Central memory CD8-positive, alpha-beta T cell (primary cell): Measurements from ENCODE around the gene SCMH1.
A peak's percentile ranks its signal among the peaks of the same experiment; 100 is the strongest.
"Not testable (repeated sequence)": the region's sequence is repeated elsewhere in the genome, so short reads cannot be mapped to it uniquely, and the experiment has no call there.

ENCODE experiments used
- ATAC-seq: fragments of 150-1000 bp; cut with Tn5 transposase; replicated peaks from 2 replicates; pipeline ENCODE4 v1.10.0; 2022; ENCODE audit warnings: mild to moderate bottlenecking, moderate FRiP score, moderate number of reproducible peaks; ENCODE audit not compliant: poor library complexity, severe bottlenecking; ENCODE audit errors: extremely low read depth
- DNase-seq, 2 donors: peaks; one replicate each; pipeline ENCODE4 v3.0.0; 2021; ENCODE audit warnings: low spot score in 2 of 2
- H3K27ac Mint-ChIP-seq: one replicate; pipeline ENCODE4 v1.8.0; 2022; ENCODE audit warnings: low read depth, mild to moderate bottlenecking, moderate library complexity, mixed read lengths
- H3K27me3 Mint-ChIP-seq: one replicate; pipeline ENCODE4 v1.8.0; 2022; ENCODE audit warnings: mixed read lengths
- H3K36me3 Mint-ChIP-seq: one replicate; pipeline ENCODE4 v1.8.0; 2022; ENCODE audit warnings: mild to moderate bottlenecking, moderate library complexity, mixed read lengths; ENCODE audit not compliant: insufficient read depth
- H3K4me1 Mint-ChIP-seq: one replicate; pipeline ENCODE4 v1.8.0; 2022; ENCODE audit warnings: mixed read lengths
- H3K4me3 Mint-ChIP-seq: one replicate; pipeline ENCODE4 v1.8.0; 2022; ENCODE audit warnings: mild to moderate bottlenecking, moderate library complexity, mixed read lengths
- H3K9me3 Mint-ChIP-seq: one replicate; pipeline ENCODE4 v1.8.0; 2022; ENCODE audit warnings: mixed read lengths

Gene SCMH1

DNA sequence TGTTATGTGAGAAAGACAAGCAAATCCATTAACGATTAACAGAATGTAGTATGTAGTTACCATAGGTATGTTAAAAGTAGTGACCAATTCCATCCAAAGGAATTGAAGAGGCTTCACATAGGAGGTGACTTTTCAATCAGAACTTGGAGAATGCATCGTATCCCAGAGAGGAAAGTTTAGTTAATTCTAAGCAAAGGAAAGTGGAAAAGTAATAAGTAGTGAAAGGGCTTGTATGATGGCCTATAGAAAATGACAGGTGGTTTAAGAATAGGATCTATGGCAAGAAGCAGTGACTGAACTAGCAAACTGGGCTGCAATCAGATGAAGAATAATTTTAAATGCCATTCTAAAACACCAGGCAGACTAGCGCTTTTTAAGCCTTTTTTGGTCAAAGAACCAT, 16.6 kb downstream of the SCMH1 start:
- no peak overlapping the region for H3K27ac Mint-ChIP-seq

DNA sequence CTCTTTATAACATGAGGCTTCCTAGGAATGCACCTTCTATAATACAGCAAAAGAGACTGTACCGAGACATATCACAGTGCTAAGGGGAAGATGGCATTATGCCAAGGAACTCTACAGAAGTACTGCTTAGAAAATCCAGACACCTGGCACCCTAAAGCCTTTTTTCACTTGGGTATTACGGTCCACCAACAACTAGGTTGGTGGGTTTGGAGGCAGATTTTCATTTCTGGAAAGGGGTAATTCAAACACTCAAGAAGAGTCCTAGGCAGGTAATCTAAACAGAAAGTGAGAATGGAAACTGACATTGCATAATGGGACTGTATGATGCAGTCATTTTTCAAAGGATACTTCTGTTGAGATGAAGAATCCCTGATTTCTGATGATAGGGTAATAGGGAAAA, 19.6 kb downstream of the SCMH1 start:
- Mint-ChIP-seq H3K36me3 (peaks cover 5% of the 10 kb centered on the region), H3K27ac (no peak overlapping the region), H3K4me1 (peaks cover 21% of the 10 kb centered on the region), H3K27me3 (no peaks in the 10 kb centered on the region), H3K4me3 (no peak overlapping the region), H3K9me3 (peaks cover 12% of the 10 kb centered on the region)
- DNase-seq (no peak), ATAC-seq (no peak)

More for the DNA sequence above, 16.6 kb downstream of the SCMH1 start:
- H3K36me3 Mint-ChIP-seq: peaks cover 2% of the 10 kb centered on the region
- no peaks in the 10 kb centered on the region for H3K9me3 Mint-ChIP-seq
- H3K4me1 Mint-ChIP-seq: peaks cover 28% of the 10 kb centered on the region
- DNase-seq: no peak
- no peak for ATAC-seq
- no peaks in the 10 kb centered on the region for H3K27me3 Mint-ChIP-seq
- H3K4me3 Mint-ChIP-seq: no peak overlapping the region

DNA sequence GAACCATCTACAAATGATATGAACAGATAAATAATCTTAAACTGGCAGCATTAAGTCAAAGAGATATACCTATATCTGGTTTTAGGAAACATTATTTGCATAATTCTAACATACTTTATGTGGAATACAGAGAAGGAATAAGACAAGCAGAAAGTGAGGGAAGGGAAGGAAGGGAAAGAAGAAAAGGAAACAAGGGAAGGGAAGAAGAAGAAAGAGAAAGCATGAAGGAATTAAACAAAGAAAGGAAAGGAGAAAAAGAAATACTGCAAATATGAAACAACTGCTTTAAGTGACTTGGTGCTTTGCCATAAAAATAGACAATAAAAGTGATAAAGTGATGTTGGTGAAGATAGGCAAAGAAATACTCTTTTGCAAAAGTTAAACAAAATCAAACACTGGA, 20.1 kb downstream of the SCMH1 start:
- H3K4me3 Mint-ChIP-seq: no peak overlapping the region
- DNase-seq (no peak), ATAC-seq (no peak)
- peaks cover 3% of the 10 kb centered on the region for H3K36me3 Mint-ChIP-seq
- peaks cover 17% of the 10 kb centered on the region for H3K9me3 Mint-ChIP-seq
- H3K4me1 Mint-ChIP-seq: peaks cover 17% of the 10 kb centered on the region
- no peaks in the 10 kb centered on the region for H3K27me3 Mint-ChIP-seq
- no peak overlapping the region for H3K27ac Mint-ChIP-seq

DNA sequence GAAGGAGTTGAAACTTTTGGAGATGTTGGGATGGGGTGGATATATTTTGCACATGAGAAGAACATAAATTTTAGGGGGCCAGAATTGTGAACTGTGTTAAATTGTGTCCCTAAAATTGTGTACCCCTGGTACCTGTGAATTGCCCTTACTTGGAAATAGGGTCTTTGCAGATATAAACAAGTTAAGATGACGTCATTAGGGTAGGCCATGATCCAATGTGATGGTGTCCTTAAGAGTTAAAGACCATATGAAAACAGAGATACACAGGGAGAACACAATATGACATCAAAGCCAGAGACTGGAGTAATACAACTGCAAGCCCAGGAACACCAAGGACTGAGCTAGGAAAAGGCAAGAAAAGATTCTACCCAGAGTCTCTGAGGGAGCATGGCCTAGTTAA, 24.0 kb downstream of the SCMH1 start:
- Mint-ChIP-seq H3K4me1 (peaks cover 17% of the 10 kb centered on the region), H3K9me3 (peaks cover 18% of the 10 kb centered on the region), H3K27me3 (no peaks in the 10 kb centered on the region), H3K36me3 (peaks cover 3% of the 10 kb centered on the region), H3K27ac (no peak overlapping the region), H3K4me3 (no peak overlapping the region)
- DNase-seq (no peak), ATAC-seq (no peak)

DNA sequence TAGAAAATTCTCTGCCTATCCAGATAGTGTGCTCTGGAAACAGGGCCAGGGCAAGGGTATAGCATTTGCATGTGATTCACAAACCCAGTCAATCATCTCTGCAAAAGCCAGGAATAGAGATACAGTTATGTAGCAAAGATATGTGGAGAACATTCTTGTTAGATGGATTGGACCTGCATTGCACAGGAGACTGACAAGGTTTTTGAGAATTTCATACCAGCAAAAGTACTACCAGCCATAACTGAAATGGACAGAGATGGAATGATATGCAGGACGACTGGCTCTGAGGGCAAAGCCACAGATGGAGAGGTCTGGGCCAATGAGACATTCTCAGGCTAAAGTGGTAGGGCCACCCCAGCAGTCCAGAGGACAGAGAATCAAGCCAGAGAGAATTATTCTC, 24.7 kb downstream of the SCMH1 start:
- DNase-seq (no peak), ATAC-seq (no peak)
- H3K4me1 Mint-ChIP-seq: peaks cover 17% of the 10 kb centered on the region
- H3K36me3 Mint-ChIP-seq: peaks cover 3% of the 10 kb centered on the region
- no peak overlapping the region for H3K27ac Mint-ChIP-seq
- no peak overlapping the region for H3K4me3 Mint-ChIP-seq
- peaks cover 18% of the 10 kb centered on the region for H3K9me3 Mint-ChIP-seq
- H3K27me3 Mint-ChIP-seq: no peaks in the 10 kb centered on the region

DNA sequence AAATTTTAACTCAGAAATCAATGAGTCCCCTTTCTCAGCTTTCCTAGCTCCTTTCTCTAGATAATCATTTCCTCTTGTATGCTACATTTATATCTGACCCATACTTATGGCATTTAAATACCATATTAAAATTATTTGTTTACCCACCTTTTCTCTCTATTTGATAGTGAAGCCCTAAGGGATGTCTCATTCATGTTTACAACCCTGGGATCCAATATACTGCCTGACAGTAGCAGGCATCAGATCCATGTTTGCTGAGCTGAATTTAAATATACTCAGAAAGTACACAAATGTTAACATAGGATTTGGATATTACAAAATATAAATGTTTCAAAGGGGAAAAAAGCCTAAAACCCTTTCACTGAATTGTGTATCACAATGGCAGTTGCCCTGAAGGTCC, 26.5 kb downstream of the SCMH1 start:
- DNase-seq (no peak), ATAC-seq (no peak)
- Mint-ChIP-seq H3K4me1 (peaks cover 14% of the 10 kb centered on the region), H3K9me3 (peaks cover 18% of the 10 kb centered on the region), H3K4me3 (no peak overlapping the region), H3K27ac (peak overlapping the region; percentile 23), H3K27me3 (no peaks in the 10 kb centered on the region), H3K36me3 (peaks cover 5% of the 10 kb centered on the region)

DNA sequence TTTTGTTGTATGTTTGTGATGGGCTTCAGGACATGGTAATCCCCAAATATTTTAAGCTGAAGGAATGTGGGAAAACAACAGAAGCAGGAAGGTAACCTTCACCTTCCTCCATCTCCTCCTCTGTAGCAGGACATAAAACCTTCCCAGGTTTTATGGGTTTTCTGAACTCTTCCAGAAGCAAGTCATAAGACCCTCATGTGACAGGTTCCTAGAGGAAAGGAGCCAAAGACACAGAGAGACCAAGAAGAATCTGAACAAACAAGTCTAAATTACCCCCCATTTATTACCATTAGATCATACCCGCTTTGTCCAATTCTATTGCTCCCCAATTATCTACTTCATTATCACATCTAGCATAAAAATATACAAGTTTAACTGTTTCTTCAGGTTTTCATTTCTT, 28.8 kb downstream of the SCMH1 start:
- no peak for ATAC-seq
- DNase-seq: no peak
- Mint-ChIP-seq H3K27me3 (no peaks in the 10 kb centered on the region), H3K4me3 (no peak overlapping the region), H3K9me3 (peaks cover 19% of the 10 kb centered on the region), H3K27ac (no peak overlapping the region), H3K36me3 (peaks cover 2% of the 10 kb centered on the region), H3K4me1 (peaks cover 35% of the 10 kb centered on the region)

DNA sequence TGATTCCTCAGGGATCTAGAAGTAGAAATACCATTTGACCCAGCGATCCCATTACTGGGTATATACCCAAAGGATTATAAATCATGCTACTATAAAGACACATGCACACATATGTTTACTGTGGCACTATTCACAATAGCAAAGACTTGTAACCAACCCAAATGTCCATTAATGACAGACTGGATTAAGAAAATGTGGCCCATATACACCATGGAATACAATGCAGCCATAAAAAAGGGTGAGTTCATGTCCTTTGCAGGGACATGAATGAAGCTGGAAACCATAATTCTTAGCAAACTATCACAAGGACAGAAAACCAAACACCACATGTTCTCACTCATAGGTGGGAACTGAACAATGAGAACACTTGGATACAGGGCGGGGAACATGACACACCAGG, 30.5 kb downstream of the SCMH1 start:
- H3K27me3 Mint-ChIP-seq, H3K4me3 Mint-ChIP-seq, H3K27ac Mint-ChIP-seq, H3K36me3 Mint-ChIP-seq, DNase-seq, H3K9me3 Mint-ChIP-seq, ATAC-seq: not testable (repeated sequence)
- peaks cover 41% of the 10 kb centered on the region for H3K4me1 Mint-ChIP-seq

DNA sequence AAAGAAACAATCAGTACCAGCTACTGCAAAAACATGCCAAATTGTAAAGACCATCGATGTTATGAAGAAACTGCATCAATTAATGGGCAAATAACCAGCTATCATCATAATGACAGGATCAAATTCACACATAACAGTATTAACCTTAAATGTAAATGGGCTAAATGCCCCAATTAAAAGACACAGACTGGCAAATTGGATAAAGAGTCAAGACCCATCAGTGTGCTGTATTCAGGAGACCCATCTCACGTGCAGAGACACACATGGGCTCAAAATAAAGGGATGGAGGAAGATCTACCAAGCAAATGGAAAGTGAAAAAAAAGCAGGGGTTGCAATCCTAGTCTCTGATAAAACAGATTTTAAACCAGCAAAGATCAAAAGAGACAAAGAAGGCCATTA, 35.1 kb downstream of the SCMH1 start:
- not testable (repeated sequence) for H3K27ac Mint-ChIP-seq, H3K9me3 Mint-ChIP-seq, H3K36me3 Mint-ChIP-seq, H3K4me3 Mint-ChIP-seq, DNase-seq, H3K27me3 Mint-ChIP-seq, ATAC-seq
- peaks cover 46% of the 10 kb centered on the region for H3K4me1 Mint-ChIP-seq

DNA sequence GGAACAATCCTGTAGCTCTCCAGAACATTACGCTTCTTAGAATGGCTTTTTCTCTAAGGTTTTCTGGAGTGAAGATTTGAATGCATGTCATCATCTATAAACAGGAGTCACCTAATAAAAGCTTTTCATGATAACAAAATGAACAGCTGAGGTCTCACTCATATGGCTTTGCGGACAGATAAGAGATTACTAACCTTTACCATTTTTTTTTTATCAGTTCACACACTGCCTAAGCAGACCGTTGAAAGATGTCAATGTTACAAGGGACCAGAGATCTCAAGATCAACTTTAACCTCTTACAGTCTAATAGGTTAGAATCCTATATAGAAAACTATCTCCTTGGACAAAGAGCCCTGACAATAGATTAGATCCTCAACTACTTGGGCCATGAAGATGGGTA, 41.4 kb downstream of the SCMH1 start:
- no peaks in the 10 kb centered on the region for H3K27me3 Mint-ChIP-seq
- no peak overlapping the region for H3K4me3 Mint-ChIP-seq
- no peaks in the 10 kb centered on the region for H3K36me3 Mint-ChIP-seq
- no peaks in the 10 kb centered on the region for H3K9me3 Mint-ChIP-seq
- ATAC-seq (no peak), DNase-seq (no peak)
- peaks cover 11% of the 10 kb centered on the region for H3K4me1 Mint-ChIP-seq
- H3K27ac Mint-ChIP-seq: no peak overlapping the region

DNA sequence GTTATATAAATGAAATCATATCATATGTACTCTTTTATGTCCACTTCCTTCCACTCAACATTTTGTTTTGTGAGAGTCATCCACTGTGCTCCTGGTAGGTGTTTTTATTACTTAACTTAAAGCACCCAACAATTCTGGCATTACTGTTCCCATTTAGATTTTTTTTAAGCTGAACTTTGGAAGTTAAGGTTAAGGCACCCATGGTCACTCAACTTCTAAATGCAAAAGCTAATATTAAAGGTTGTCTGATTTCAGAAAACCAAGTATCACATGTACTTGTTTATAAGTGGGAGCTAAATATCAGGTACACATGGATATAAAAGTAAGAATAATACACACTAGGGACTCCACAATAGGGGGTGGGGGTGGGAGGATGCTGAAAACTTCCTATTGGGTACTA, 42.7 kb downstream of the SCMH1 start:
- Mint-ChIP-seq H3K4me3 (no peak overlapping the region), H3K36me3 (no peaks in the 10 kb centered on the region), H3K9me3 (no peaks in the 10 kb centered on the region), H3K27ac (no peak overlapping the region), H3K27me3 (no peaks in the 10 kb centered on the region), H3K4me1 (peaks cover 11% of the 10 kb centered on the region)
- DNase-seq: no peak
- ATAC-seq: no peak

DNA sequence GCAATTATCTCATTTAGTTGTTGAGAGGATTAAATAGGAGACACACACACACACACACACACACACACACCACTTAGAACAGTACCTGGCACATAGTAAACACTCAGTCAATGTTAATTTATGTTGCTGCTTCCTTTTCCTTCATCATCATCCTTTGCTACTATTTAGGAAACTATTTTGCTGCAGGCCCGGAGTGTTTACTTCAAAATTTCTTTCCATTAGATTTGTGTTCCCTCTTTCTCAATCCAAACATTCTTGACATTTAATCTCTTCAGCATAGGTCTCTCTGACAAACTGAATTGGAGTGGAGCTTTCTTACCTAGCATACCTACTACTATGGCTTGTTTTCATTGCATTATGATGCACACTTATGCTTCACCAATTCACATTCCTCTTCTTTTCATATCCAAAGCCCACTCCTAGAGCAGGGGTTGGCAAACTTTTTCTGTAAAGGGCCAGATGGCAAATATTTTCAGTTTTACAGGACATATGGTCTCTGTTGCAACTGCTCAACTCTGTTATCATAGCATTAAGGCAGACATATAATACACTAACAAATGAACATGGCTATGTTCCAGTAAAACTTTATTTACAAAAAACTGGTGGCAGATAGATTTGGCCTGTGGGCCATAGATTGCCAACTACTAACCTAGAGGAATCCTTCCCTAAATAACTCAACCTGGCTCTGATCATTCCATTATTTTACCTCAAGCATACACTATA, 49.5 kb downstream of the SCMH1 start:
- no peak for ATAC-seq
- H3K27ac Mint-ChIP-seq: no peak overlapping the region
- no peak overlapping the region for H3K4me3 Mint-ChIP-seq
- peaks cover 19% of the 10 kb centered on the region for H3K4me1 Mint-ChIP-seq
- H3K27me3 Mint-ChIP-seq: no peaks in the 10 kb centered on the region
- no peak for DNase-seq
- no peaks in the 10 kb centered on the region for H3K9me3 Mint-ChIP-seq
- H3K36me3 Mint-ChIP-seq: no peaks in the 10 kb centered on the region

DNA sequence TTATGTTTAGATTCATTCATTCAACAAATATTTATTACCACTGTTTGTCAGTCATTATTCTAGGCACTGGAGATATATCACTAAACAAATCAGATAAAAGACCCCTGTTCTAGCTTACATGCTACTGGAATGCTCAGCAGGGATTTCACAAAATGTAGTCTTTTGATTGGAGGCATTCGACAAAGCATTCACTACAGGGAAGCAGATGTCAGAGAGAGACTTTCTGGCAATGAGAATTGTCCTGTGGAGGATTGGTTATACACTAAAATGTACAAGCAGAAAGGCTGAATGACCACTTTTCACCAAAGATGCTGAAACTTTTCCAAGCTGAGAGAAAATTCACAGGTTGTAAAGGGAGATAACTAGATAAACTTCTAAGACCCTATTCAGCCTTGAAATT, 57.7 kb downstream of the SCMH1 start:
- H3K4me1 Mint-ChIP-seq: peaks cover 6% of the 10 kb centered on the region
- H3K9me3 Mint-ChIP-seq: no peaks in the 10 kb centered on the region
- H3K27ac Mint-ChIP-seq: no peak overlapping the region
- DNase-seq (no peak), ATAC-seq (no peak)
- H3K27me3 Mint-ChIP-seq: no peaks in the 10 kb centered on the region
- no peaks in the 10 kb centered on the region for H3K36me3 Mint-ChIP-seq
- H3K4me3 Mint-ChIP-seq: no peak overlapping the region
